ENCODE measurements around the gene DPY19L1. TPM values are rescaled to one million over a fixed set of nuclear protein-coding genes. Genes with fewer than 3 reads are reported as not detected.
"Not testable (repeated sequence)": the region's sequence is repeated elsewhere in the genome, so short reads cannot be mapped to it uniquely, and the experiment has no call there.

The DPY19L1 gene
- total and polyA plus RNA-seq, 8 donors, result 2.0 to 28.7 (median 5.0) TPM

DNA sequence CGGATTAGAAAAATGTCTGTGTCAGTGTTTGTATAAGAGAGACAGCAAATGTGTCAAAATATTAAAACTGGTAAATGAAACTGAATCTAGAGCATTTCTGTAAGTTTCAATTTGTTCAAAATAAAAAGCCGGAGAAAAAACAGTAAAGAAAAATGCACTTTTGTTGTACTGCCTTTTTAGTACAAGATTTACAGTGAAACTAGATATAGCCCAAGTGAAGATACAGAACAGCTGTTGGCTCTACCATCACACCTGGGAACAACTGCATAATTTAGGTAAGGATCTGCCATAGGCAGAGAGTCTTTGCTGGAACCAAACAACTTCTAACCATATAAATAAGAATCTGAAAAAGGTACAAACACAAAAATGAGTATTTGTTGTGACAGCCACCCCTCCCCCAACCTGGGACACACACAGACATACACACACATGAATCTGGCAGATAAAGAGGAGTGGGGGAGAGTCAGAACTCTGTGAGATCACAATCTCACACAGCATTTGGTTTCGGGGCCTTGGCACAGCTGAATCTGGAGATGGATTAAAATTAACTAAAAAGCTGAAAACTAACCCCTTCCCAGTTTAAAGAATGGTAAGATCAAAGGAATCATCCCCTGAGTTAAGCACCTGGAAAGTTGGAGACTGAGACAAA is 54.8 kb downstream of the DPY19L1 start:
- no peaks in the 10 kb centered on the region for H3K9me3 ChIP-seq
- H3K27me3 ChIP-seq, result no peaks in the 10 kb centered on the region
- WGBS, 5 donors, result 76 to 84% (median 83%) methylated on average over 3 of the region's 3 CpGs
- H3K4me3 ChIP-seq, result no peak overlapping the region
- no peaks in the 10 kb centered on the region for H3K4me1 ChIP-seq
- no peak for DNase-seq
- H3K36me3 ChIP-seq, result no peaks in the 10 kb centered on the region
- intact Hi-C loops (cut with DNase I; ENCODE audit: low total_unique reads), result no loop called here
- no peak overlapping the region for H3K27ac ChIP-seq
- TF ChIP-seq, protein P1, sequence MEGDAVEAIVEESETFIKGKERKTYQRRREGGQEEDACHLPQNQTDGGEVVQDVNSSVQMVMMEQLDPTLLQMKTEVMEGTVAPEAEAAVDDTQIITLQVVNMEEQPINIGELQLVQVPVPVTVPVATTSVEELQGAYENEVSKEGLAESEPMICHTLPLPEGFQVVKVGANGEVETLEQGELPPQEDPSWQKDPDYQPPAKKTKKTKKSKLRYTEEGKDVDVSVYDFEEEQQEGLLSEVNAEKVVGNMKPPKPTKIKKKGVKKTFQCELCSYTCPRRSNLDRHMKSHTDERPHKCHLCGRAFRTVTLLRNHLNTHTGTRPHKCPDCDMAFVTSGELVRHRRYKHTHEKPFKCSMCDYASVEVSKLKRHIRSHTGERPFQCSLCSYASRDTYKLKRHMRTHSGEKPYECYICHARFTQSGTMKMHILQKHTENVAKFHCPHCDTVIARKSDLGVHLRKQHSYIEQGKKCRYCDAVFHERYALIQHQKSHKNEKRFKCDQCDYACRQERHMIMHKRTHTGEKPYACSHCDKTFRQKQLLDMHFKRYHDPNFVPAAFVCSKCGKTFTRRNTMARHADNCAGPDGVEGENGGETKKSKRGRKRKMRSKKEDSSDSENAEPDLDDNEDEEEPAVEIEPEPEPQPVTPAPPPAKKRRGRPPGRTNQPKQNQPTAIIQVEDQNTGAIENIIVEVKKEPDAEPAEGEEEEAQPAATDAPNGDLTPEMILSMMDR (IDR thresholded peaks at IDR 0.05), result no peak
- TF ChIP-seq POLR2AphosphoS5 (IDR thresholded peaks at IDR 0.05) (no peak), POLR2A (IDR thresholded peaks at IDR 0.05) (no peak), EP300 (IDR thresholded peaks at IDR 0.05) (no peak)

GRCh38 chr7:34979124-34979523 is 58.2 kb downstream of the DPY19L1 start:
- H3K36me3 ChIP-seq; H3K27ac ChIP-seq; H3K27me3 ChIP-seq; intact Hi-C loops (cut with DNase I; ENCODE audit: low total_unique reads); H3K4me3 ChIP-seq; H3K4me1 ChIP-seq; H3K9me3 ChIP-seq; DNase-seq: not testable (repeated sequence)
- 76 to 87% (median 85%) methylated on average over 2 of the region's 2 CpGs for WGBS, 5 donors

- TF ChIP-seq, protein P1 (IDR thresholded peaks at IDR 0.05), result no peak
- TF ChIP-seq EP300 (IDR thresholded peaks at IDR 0.05), result no peak
- TF ChIP-seq POLR2AphosphoS5 (IDR thresholded peaks at IDR 0.05), result no peak
- TF ChIP-seq POLR2A (IDR thresholded peaks at IDR 0.05), result no peak
- H3K27me3 ChIP-seq, result no peaks in the 10 kb centered on the region
- DNase-seq, result no peak
- H3K27ac ChIP-seq, result no peak overlapping the region
- intact Hi-C loops (cut with DNase I; ENCODE audit: low total_unique reads), result no loop called here
- 94 to 97% (median 96%) methylated on average over 3 of the region's 3 CpGs for WGBS, 5 donors
- H3K36me3 ChIP-seq, result peaks cover 0 to 41% (median 20%) of the 10 kb centered on the region in 4 donors
- no peaks in the 10 kb centered on the region for H3K9me3 ChIP-seq
- H3K4me1 ChIP-seq, result no peaks in the 10 kb centered on the region
- no peak overlapping the region for H3K4me3 ChIP-seq
Observed at GRCh38 chr7:34973400-34973760, 63.9 kb downstream of the DPY19L1 start.

GRCh38 chr7:34972739-34973399 is 64.4 kb downstream of the DPY19L1 start:
- DNase-seq; intact Hi-C loops (cut with DNase I; ENCODE audit: low total_unique reads); H3K4me1 ChIP-seq; H3K27ac ChIP-seq; H3K4me3 ChIP-seq; H3K27me3 ChIP-seq; H3K9me3 ChIP-seq: not testable (repeated sequence)
- H3K36me3 ChIP-seq, result peaks cover 0 to 41% (median 20%) of the 10 kb centered on the region in 4 donors
- 85 to 96% (median 88%) methylated on average over 1 of the region's 1 CpG for WGBS, 5 donors

GRCh38 chr7:34967818-34968217 is 69.5 kb downstream of the DPY19L1 start:
- H3K4me3 ChIP-seq; H3K4me1 ChIP-seq; H3K27ac ChIP-seq; H3K27me3 ChIP-seq; DNase-seq; H3K9me3 ChIP-seq; intact Hi-C loops (cut with DNase I; ENCODE audit: low total_unique reads): not testable (repeated sequence)
- H3K36me3 ChIP-seq, result peaks cover 0 to 36% (median 18%) of the 10 kb centered on the region in 4 donors
- WGBS, 5 donors, result no CpG with 5 or more reads among the region's 1 CpG

DNA sequence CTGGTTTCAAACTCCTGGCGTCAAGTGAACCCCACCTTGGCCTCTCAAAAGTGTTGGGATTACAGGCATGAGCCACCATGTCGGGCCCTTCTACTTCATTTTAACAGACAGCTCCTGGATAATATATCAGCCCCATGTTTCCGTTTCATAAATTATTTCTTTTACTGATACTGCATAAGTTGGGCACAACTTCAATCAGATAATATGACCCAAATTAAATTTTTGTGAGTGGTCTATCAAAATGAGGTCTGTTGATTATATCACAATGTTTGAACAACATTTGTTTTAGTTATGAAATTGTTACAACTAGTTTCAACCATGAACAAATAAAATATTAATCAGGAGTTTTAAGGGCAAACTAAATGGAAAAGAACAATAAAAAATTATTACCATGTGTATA is 70.8 kb downstream of the DPY19L1 start:
- intact Hi-C loops (cut with DNase I; ENCODE audit: low total_unique reads); H3K27me3 ChIP-seq; H3K4me1 ChIP-seq; DNase-seq; H3K9me3 ChIP-seq; H3K27ac ChIP-seq; H3K4me3 ChIP-seq: not testable (repeated sequence)
- peaks cover 0 to 23% (median 8%) of the 10 kb centered on the region in 4 donors for H3K36me3 ChIP-seq
- WGBS, 5 donors, result 92 to 98% (median 93%) methylated on average over 3 of the region's 3 CpGs
